Trophoblast cell (in vitro differentiated cells and primary cell): Measurements from ENCODE around the gene OPA1. TPM values are rescaled to one million over a fixed set of nuclear protein-coding genes. Genes with fewer than 3 reads are reported as not detected.

ENCODE experiments used
- DNase-seq, 2 donors: peaks; one replicate each; pipeline ENCODE4 v3.0.0-alpha.2; 2016
- H2AFZ ChIP-seq: 2 replicates; pipeline ENCODE4 v1.6.1; 2013; ENCODE audit warnings: low read length, moderate library complexity, mild to moderate bottlenecking; ENCODE audit not compliant: insufficient read depth, poor library complexity
- H2AK5ac ChIP-seq: 2 replicates; pipeline ENCODE4 v1.6.1; 2013; ENCODE audit warnings: mild to moderate bottlenecking, low read length
- H2BK120ac ChIP-seq: 2 replicates; pipeline ENCODE4 v1.6.1; 2013; ENCODE audit warnings: low read length, mild to moderate bottlenecking, moderate library complexity; ENCODE audit not compliant: insufficient read depth, poor library complexity
- H2BK12ac ChIP-seq: 2 replicates; pipeline ENCODE4 v1.6.1; 2013; ENCODE audit warnings: mild to moderate bottlenecking, low read length, moderate library complexity
- H2BK5ac ChIP-seq: 2 replicates; pipeline ENCODE4 v1.6.1; 2013; ENCODE audit warnings: low read length, low read depth, moderate library complexity, mild to moderate bottlenecking; ENCODE audit not compliant: poor library complexity
- H3K14ac ChIP-seq: 2 replicates; pipeline ENCODE4 v1.6.1; 2013; ENCODE audit warnings: mild to moderate bottlenecking, low read length
- H3K18ac ChIP-seq: 2 replicates; pipeline ENCODE4 v1.6.1; 2013; ENCODE audit warnings: mild to moderate bottlenecking, low read length
- H3K23ac ChIP-seq: 2 replicates; pipeline ENCODE4 v1.6.1; 2013; ENCODE audit warnings: low read length
- H3K27ac ChIP-seq: 2 replicates; pipeline ENCODE4 v1.5.1; 2013; ENCODE audit warnings: low read depth, mild to moderate bottlenecking, inconsistent platforms, low read length, moderate library complexity
- H3K27me3 ChIP-seq: 2 replicates; pipeline ENCODE4 v1.6.1; 2013; ENCODE audit warnings: inconsistent platforms, mild to moderate bottlenecking, low read length, moderate library complexity; ENCODE audit not compliant: insufficient read depth
- H3K36me3 ChIP-seq, 2 experiments: 1 replicate in 1 of 2; 2 replicates in 1 of 2; pipeline ENCODE4 v1.6.1; 2013; ENCODE audit warnings: low read length in 2 of 2, mild to moderate bottlenecking in 2 of 2, moderate library complexity in 1 of 2; ENCODE audit not compliant: insufficient read depth in 2 of 2, control insufficient read depth in 1 of 2
- H3K4ac ChIP-seq: 2 replicates; pipeline ENCODE4 v1.6.1; 2013; ENCODE audit warnings: low read depth, mild to moderate bottlenecking, low read length, moderate library complexity
- H3K4me1 ChIP-seq, 2 experiments: 1 replicate in 1 of 2; 2 replicates in 1 of 2; pipeline ENCODE4 v1.6.1; 2013; ENCODE audit warnings: low read length in 2 of 2, mild to moderate bottlenecking in 2 of 2, moderate library complexity in 1 of 2; ENCODE audit not compliant: insufficient read depth in 2 of 2, control insufficient read depth in 1 of 2
- H3K4me2 ChIP-seq: 2 replicates; pipeline ENCODE4 v1.6.1; 2013; ENCODE audit warnings: inconsistent platforms, mild to moderate bottlenecking, low read length, moderate library complexity
- H3K4me3 ChIP-seq: 2 replicates; pipeline ENCODE4 v1.5.1; 2013; ENCODE audit warnings: mild to moderate bottlenecking, low read depth, low read length, inconsistent platforms
- H3K79me1 ChIP-seq: one replicate; pipeline ENCODE4 v1.6.1; 2013; ENCODE audit warnings: low read length
- H3K79me2 ChIP-seq: 2 replicates; pipeline ENCODE4 v1.6.1; 2013; ENCODE audit warnings: low read length, mild to moderate bottlenecking; ENCODE audit not compliant: control insufficient read depth, insufficient read depth, poor library complexity
- H3K9ac ChIP-seq: 2 replicates; pipeline ENCODE4 v1.6.1; 2013; ENCODE audit warnings: mild to moderate bottlenecking, low read length
- H3K9me3 ChIP-seq: 2 replicates; pipeline ENCODE4 v1.6.1; 2013; ENCODE audit warnings: low read depth, mild to moderate bottlenecking, control low read depth, inconsistent platforms, low read length; ENCODE audit not compliant: insufficient read depth
- H4K12ac ChIP-seq: 2 replicates; pipeline ENCODE4 v1.6.1; 2013; ENCODE audit warnings: low read depth, mild to moderate bottlenecking, low read length, moderate library complexity
- H4K8ac ChIP-seq: 2 replicates; pipeline ENCODE4 v1.6.1; 2013; ENCODE audit warnings: low read depth, mild to moderate bottlenecking, low read length, moderate library complexity
- H4K91ac ChIP-seq: one replicate; pipeline ENCODE4 v1.6.1; 2013; ENCODE audit warnings: low read depth, mild to moderate bottlenecking, low read length, moderate library complexity
- WGBS: extraction: QIAGEN DNeasy Blood & Tissue Kit; methylation state at CpG from one replicate; pipeline ENCODE4 v1.1.7; 2013; ENCODE audit warnings: missing lambda C conversion rate; ENCODE audit not compliant: insufficient read length, insufficient coverage; ENCODE audit errors: extremely low coverage; 5-methylcytosine and 5-hydroxymethylcytosine counted together
- polyA plus RNA-seq: library from polyadenylated mRNA; stranded (reverse); fragments of 200-250 nt; gene quantifications from 2 replicates; pipeline ENCODE4 v1.2.3, GENCODE V29; 2013

Gene OPA1, protein sequence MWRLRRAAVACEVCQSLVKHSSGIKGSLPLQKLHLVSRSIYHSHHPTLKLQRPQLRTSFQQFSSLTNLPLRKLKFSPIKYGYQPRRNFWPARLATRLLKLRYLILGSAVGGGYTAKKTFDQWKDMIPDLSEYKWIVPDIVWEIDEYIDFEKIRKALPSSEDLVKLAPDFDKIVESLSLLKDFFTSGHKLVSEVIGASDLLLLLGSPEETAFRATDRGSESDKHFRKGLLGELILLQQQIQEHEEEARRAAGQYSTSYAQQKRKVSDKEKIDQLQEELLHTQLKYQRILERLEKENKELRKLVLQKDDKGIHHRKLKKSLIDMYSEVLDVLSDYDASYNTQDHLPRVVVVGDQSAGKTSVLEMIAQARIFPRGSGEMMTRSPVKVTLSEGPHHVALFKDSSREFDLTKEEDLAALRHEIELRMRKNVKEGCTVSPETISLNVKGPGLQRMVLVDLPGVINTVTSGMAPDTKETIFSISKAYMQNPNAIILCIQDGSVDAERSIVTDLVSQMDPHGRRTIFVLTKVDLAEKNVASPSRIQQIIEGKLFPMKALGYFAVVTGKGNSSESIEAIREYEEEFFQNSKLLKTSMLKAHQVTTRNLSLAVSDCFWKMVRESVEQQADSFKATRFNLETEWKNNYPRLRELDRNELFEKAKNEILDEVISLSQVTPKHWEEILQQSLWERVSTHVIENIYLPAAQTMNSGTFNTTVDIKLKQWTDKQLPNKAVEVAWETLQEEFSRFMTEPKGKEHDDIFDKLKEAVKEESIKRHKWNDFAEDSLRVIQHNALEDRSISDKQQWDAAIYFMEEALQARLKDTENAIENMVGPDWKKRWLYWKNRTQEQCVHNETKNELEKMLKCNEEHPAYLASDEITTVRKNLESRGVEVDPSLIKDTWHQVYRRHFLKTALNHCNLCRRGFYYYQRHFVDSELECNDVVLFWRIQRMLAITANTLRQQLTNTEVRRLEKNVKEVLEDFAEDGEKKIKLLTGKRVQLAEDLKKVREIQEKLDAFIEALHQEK
- polyA plus RNA-seq, result 30.6 and 31.9 TPM in 2 replicates

DNA sequence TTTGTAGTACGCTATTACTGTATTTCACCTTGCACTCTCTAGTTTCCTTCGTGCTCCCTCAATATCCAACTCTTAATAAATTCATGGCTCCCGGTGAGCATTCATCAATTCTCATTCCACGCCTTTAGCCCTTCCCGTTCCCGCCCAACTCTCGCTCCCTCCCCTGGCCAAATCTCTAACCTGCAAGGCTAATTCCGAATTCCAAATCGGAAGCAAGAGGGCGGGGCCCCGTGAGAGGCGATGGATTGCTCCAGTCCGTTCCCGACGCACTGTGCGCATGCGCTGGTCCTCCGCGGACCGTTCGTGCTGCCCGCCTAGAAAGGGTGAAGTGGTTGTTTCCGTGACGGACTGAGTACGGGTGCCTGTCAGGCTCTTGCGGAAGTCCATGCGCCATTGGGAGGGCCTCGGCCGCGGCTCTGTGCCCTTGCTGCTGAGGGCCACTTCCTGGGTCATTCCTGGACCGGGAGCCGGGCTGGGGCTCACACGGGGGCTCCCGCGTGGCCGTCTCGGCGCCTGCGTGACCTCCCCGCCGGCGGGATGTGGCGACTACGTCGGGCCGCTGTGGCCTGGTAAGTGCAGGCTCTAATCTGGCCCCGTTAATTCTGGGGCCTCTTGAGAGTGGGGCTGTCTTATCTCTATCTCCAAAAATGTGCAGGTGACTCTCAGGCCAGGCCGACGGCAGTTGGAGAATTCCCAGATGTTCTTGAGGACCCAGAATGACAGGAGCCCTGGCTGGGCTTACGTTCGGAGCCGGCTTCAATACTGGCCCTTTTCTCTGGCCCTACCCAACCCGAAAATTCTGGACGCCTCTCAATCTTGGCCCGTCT is at the start of gene OPA1:
Gene OPA1 (plus strand): TSS at position 368 of the 827 bp plus-strand sequence. CDS start 170 bp downstream, at position 538.
- Histone ChIP-seq H3K14ac (peak within 1 kb of the TSS; percentile 82), H2BK5ac (peak within 1 kb of the TSS; percentile 29), H4K91ac (peak within 1 kb of the TSS; percentile 64), H3K18ac (peak within 1 kb of the TSS; percentile 85), H2BK120ac (no peak within 1 kb of the TSS), H3K36me3 (no peaks in the 10 kb centered on the region), H3K4me2 (peak within 1 kb of the TSS; percentile 71), H3K27ac (peak within 1 kb of the TSS; percentile 49), H4K8ac (peak within 1 kb of the TSS; percentile 93), H3K79me1 (peaks cover 6% of the 10 kb centered on the region), H2AFZ (peak within 1 kb of the TSS; percentile 86), H3K23ac (no peak within 1 kb of the TSS), H3K4me3 (peak within 1 kb of the TSS; percentile 84), H2BK12ac (no peak within 1 kb of the TSS), H3K4ac (peak within 1 kb of the TSS; percentile 71), H3K4me1 (peaks cover 0 to 3% of the 10 kb centered on the region in 2 experiments), H3K79me2 (peaks cover 7% of the 10 kb centered on the region), H3K9ac (peak within 1 kb of the TSS; percentile 72), H3K27me3 (no peaks in the 10 kb centered on the region), H4K12ac (peak within 1 kb of the TSS; percentile 80), H3K9me3 (no peaks in the 10 kb centered on the region), H2AK5ac (no peak within 1 kb of the TSS)
- DNase-seq, result peak; percentile 99 to 100
- no CpG with 5 or more reads among the region's 55 CpGs for WGBS

DNA sequence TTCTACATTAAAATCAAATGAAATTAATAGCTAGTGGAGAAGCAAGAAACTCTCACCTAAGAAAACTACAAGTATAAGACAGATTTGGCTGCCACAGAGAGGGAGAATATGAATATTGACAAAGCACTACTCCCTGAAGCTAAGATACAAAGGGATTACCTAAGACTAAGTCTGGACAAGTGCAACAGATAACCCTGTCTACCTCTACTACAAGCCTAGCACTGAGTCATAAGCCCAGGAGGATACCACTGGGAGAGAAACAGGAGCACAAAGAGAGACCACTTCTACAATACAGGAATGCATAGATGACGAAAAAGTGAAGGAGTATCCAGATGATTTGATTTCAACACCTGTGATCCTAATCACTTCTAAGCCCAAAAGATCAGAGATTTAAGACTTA is 48.7 kb upstream of the OPA1 start:
- Histone ChIP-seq H3K27me3 (no peaks in the 10 kb centered on the region), H3K9me3 (no peaks in the 10 kb centered on the region), H3K4me1 (no peaks in the 10 kb centered on the region), H3K79me1 (no peaks in the 10 kb centered on the region), H3K23ac (no peak overlapping the region), H4K91ac (no peak overlapping the region), H3K4ac (no peak overlapping the region), H3K79me2 (no peaks in the 10 kb centered on the region), H3K4me3 (no peak overlapping the region), H2AFZ (no peak overlapping the region), H2AK5ac (no peak overlapping the region), H2BK120ac (no peak overlapping the region), H3K27ac (no peak overlapping the region), H4K8ac (no peak overlapping the region), H2BK12ac (no peak overlapping the region), H2BK5ac (no peak overlapping the region), H4K12ac (no peak overlapping the region), H3K9ac (no peak overlapping the region), H3K36me3 (no peaks in the 10 kb centered on the region), H3K18ac (no peak overlapping the region), H3K14ac (no peak overlapping the region), H3K4me2 (no peak overlapping the region)
- DNase-seq, result no peak
- no CpG with 5 or more reads among the region's 1 CpG for WGBS

DNA sequence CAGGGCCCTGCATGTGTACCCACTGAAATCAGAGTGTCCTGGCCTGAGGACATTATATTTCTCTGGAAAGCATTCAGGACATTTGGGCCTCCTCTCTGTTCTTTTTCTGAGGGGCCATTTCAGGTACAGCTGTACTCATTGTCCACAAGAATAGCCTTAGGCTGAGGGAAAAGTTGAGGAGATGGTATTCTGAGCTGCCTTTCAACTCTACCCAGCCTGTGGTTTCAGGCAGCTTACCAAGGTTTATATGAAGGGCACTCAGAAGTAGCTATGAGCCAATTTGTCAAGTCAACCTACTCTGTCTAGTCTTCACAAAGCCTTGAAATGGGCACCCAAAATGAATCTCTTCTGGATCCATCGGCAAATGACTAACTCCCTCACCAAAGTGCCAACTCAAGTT is 47.7 kb upstream of the OPA1 start:
- no peak overlapping the region for H2AK5ac ChIP-seq
- H3K18ac ChIP-seq, result no peak overlapping the region
- no peak overlapping the region for H3K4me2 ChIP-seq
- no peak overlapping the region for H3K9ac ChIP-seq
- no peak overlapping the region for H2BK120ac ChIP-seq
- H3K23ac ChIP-seq, result no peak overlapping the region
- no peaks in the 10 kb centered on the region for H3K9me3 ChIP-seq
- H3K27me3 ChIP-seq, result no peaks in the 10 kb centered on the region
- no peaks in the 10 kb centered on the region for H3K36me3 ChIP-seq
- WGBS, result no CpG with 5 or more reads among the region's 1 CpG
- H4K91ac ChIP-seq, result no peak overlapping the region
- H3K79me1 ChIP-seq, result no peaks in the 10 kb centered on the region
- no peak overlapping the region for H4K12ac ChIP-seq
- H4K8ac ChIP-seq, result no peak overlapping the region
- H2BK5ac ChIP-seq, result no peak overlapping the region
- no peaks in the 10 kb centered on the region for H3K79me2 ChIP-seq
- H3K4me3 ChIP-seq, result no peak overlapping the region
- H3K4me1 ChIP-seq, result no peaks in the 10 kb centered on the region
- DNase-seq, result no peak
- no peak overlapping the region for H3K14ac ChIP-seq
- no peak overlapping the region for H3K27ac ChIP-seq
- no peak overlapping the region for H2AFZ ChIP-seq
- H3K4ac ChIP-seq, result no peak overlapping the region
- no peak overlapping the region for H2BK12ac ChIP-seq

DNA sequence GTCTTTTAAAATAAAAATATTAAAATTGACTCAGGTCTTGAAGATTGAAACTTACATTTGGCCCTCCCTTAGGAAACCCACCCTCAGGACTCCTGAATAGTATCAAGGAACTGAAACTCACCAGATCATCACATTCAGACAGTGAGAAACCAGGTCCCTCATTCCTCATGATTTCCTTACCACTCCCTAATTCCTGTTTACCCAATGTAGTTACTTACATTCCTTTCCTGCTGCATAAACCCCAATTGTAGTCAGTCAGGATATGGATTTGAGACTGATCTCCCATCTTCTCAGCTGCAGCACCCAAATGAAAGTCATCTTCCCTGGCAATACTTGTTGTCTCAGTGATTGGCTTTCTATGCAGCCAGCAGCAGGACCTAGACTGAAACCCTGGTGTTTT is 46.9 kb upstream of the OPA1 start:
- Histone ChIP-seq H4K91ac (no peak overlapping the region), H3K4ac (no peak overlapping the region), H4K12ac (no peak overlapping the region), H3K36me3 (no peaks in the 10 kb centered on the region), H3K4me3 (no peak overlapping the region), H2BK120ac (no peak overlapping the region), H3K4me2 (no peak overlapping the region), H3K4me1 (no peaks in the 10 kb centered on the region), H2BK12ac (no peak overlapping the region), H3K9ac (no peak overlapping the region), H4K8ac (no peak overlapping the region), H2AK5ac (no peak overlapping the region), H3K27me3 (no peaks in the 10 kb centered on the region), H3K14ac (no peak overlapping the region), H3K23ac (no peak overlapping the region), H3K27ac (no peak overlapping the region), H2AFZ (no peak overlapping the region), H2BK5ac (no peak overlapping the region), H3K79me1 (no peaks in the 10 kb centered on the region), H3K18ac (no peak overlapping the region), H3K79me2 (no peaks in the 10 kb centered on the region), H3K9me3 (no peaks in the 10 kb centered on the region)
- no peak for DNase-seq
